BJ (cell line): ENCODE data around the gene NT5C2. TPM values are rescaled to one million over a fixed set of nuclear protein-coding genes. Genes with fewer than 3 reads are reported as not detected.
"Not testable (repeated sequence)": the region's sequence is repeated elsewhere in the genome, so short reads cannot be mapped to it uniquely, and the experiment has no call there.

ENCODE experiments used
- CTCF ChIA-PET: fragments of 350-600 bp; formaldehyde crosslinking; extraction: SDS; loops from one replicate; lab custom pipeline; 2021; ENCODE audit warnings: antibody characterized with exemption, inconsistent platforms; lab: Yijun Ruan, JAX
- POLR2A ChIA-PET: fragments of 300-600 bp; sonication (Branson Sonifier 250); formaldehyde crosslinking; extraction: SDS; loops from one replicate; lab custom pipeline; 2021; ENCODE audit warnings: antibody characterized with exemption; lab: Charles Lee
- DNase-seq: peaks from one replicate; pipeline ENCODE4 v3.0.0-alpha.2; 2011; ENCODE audit warnings: low read depth
- H3K27me3 ChIP-seq: 2 replicates; pipeline ENCODE4 v1.6.0; 2011; ENCODE audit warnings: low read length; ENCODE audit not compliant: control insufficient read depth, insufficient read depth
- H3K36me3 ChIP-seq: 2 replicates; pipeline ENCODE4 v1.5.1; 2011; ENCODE audit warnings: low read length; ENCODE audit not compliant: control insufficient read depth, insufficient read depth
- H3K4me3 ChIP-seq: 2 replicates; pipeline ENCODE4 v1.5.1; 2011; ENCODE audit warnings: low read depth, mild to moderate bottlenecking, control low read depth, low read length
- polyA plus RNA-seq: library from polyadenylated mRNA; depleted of rRNA; stranded (reverse); fragments of >200 nt; gene quantifications from 2 replicates; pipeline ENCODE4 v1.2.3, GENCODE V29; 2011
- TF ChIP-seq, protein P1 (sequence below): IDR thresholded peaks from 2 replicates; pipeline ENCODE4 v1.5.1; 2011; ENCODE audit warnings: low read depth, mild to moderate bottlenecking, control low read depth, inconsistent platforms, low read length, moderate library complexity; ENCODE audit not compliant: insufficient read depth

Gene NT5C2
- polyA plus RNA-seq, 1 experiment: 49.3 TPM

DNA sequence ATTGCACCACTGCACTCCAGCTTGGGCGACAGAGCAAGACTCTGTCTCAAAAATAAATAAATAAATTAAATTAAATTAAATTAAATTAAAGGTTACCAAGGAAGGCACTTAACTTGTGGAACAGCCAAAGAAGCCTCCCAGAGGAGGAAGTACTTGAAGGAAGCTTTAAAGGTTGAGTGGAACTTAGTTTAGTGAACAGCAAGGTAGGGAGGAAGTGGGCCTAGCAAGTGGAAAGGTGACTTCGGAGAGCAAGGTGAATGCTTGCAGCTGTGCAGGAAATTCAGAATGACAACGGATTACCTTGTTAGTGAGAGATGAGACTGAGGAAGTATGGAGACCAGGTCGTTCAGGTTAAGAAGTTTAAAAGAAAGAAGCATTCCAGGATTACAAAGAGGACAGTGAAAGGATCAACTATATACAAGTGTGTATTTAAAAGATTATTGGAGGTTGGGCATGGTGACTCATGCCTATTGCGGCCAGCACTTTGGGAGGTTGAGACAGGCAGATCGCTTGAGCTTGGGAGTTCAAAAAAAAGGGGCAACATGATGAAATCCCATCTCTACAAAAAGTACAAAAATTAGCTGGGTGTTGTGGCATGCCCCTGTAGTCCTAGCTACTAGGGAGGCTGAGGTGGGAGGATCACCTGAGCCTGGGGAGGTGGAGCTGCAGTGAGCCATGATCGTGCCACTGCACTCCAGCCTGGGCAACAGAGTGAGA, 39.9 kb upstream of the NT5C2 start:
- ChIA-PET POLR2A (no interaction called here), CTCF (interaction anchor here (1.5 to 2.6 kb wide), 3 partner anchors 8 to 315 kb away, joined by 4 to 7 read pairs (median 7); partner anchors contain the start of gene CNNM2)
- Histone ChIP-seq H3K4me3 (no peak overlapping the region), H3K36me3 (no peaks in the 10 kb centered on the region), H3K27me3 (no peaks in the 10 kb centered on the region)
- TF ChIP-seq, protein P1, sequence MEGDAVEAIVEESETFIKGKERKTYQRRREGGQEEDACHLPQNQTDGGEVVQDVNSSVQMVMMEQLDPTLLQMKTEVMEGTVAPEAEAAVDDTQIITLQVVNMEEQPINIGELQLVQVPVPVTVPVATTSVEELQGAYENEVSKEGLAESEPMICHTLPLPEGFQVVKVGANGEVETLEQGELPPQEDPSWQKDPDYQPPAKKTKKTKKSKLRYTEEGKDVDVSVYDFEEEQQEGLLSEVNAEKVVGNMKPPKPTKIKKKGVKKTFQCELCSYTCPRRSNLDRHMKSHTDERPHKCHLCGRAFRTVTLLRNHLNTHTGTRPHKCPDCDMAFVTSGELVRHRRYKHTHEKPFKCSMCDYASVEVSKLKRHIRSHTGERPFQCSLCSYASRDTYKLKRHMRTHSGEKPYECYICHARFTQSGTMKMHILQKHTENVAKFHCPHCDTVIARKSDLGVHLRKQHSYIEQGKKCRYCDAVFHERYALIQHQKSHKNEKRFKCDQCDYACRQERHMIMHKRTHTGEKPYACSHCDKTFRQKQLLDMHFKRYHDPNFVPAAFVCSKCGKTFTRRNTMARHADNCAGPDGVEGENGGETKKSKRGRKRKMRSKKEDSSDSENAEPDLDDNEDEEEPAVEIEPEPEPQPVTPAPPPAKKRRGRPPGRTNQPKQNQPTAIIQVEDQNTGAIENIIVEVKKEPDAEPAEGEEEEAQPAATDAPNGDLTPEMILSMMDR: no peak
- no peak for DNase-seq

DNA sequence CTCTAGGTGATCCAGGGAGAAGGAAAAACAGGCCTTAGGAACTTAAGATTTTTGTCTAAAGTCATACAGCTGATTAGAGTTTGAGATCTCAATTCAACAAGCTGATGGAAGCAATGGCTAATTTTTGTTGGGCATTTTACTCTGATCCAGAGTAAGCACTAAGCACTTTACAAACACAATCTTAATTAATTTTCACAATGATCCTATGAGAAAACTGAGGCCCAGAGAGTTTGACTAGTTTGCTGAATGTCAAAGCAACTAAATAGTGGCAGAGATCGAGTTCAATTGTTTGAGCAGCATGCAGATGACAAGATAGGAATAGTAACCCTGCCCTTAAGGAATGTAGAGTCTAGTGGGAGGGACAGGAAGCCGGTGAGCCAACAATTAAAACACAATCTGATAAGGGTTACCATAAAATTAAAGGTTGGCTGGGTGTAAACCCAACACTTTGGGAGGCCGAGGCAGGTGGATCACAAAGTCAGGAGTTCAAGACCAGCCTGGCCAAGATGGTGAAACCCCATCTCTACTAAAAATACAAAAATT, 39.1 kb upstream of the NT5C2 start:
- POLR2A ChIA-PET: no interaction called here
- CTCF ChIA-PET: interaction anchor here (1.5 to 2.6 kb wide), 3 partner anchors 9 to 314 kb away, joined by 4 to 7 read pairs (median 7); partner anchors contain the start of gene CNNM2
- Histone ChIP-seq H3K4me3 (no peak overlapping the region), H3K36me3 (no peaks in the 10 kb centered on the region), H3K27me3 (no peaks in the 10 kb centered on the region)
- DNase-seq: no peak
- TF ChIP-seq, protein P1: no peak

DNA sequence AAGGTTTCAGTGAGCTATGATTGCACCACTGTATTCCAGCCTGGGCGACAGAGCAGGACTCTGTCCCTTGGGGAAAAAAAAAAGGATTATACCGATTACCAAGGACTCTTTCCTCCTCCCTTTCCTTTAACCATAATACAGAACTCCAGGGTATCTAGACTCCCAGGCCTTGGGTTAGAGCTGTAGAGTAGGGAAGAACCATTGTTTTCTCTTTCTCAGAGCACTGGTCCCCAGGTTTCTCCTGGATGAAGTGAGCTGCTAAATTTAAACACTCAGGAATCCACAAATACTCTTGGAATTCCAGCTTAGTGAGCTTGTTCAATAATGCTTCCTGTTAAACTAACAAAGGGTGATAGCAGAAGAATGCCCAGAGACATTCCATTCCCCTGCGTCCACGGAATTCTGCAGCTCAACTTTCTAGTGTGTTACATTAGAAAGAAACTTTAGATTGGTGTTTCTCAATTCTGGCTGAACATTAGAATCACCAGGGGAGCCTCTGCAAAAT, 38.0 kb upstream of the NT5C2 start:
- no peaks in the 10 kb centered on the region for H3K27me3 ChIP-seq
- no peak overlapping the region for H3K4me3 ChIP-seq
- ChIA-PET POLR2A (interaction anchor here (0.7 kb wide), 2 partner anchors 42 to 70 kb away, joined by 9 to 12 read pairs; no protein-coding TSS in a partner anchor), CTCF (interaction anchor here (0.6 to 2.6 kb wide), 7 partner anchors 8 to 527 kb away, joined by 3 to 7 read pairs (median 4); no protein-coding TSS in a partner anchor)
- H3K36me3 ChIP-seq: no peaks in the 10 kb centered on the region
- TF ChIP-seq, protein P1: no peak
- DNase-seq: peak; percentile 90

DNA sequence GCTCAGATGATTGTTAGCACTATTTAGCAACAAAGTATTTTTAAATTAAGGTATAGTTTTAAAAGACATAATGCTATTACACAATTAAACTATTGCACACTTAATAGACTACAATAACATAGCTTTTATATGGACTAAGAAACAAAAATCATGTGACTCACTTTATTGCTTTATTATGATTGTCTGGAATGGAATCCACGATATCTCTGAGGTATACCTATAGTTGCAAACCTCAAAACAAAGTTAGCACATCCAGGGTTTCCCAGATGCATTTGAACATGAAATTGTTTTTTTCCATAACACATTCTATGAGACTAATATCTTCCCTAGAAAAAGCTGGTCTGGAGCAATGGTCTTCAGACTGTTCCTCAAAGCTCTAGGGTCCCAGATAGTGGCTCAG, 34.3 kb upstream of the NT5C2 start:
- no peak overlapping the region for H3K4me3 ChIP-seq
- POLR2A ChIA-PET: no interaction called here
- no peaks in the 10 kb centered on the region for H3K27me3 ChIP-seq
- CTCF ChIA-PET: interaction anchor here (0.7 to 2.3 kb wide), 3 partner anchors 12 to 295 kb away, joined by 3 to 8 read pairs (median 3); no protein-coding TSS in a partner anchor
- no peak for DNase-seq
- H3K36me3 ChIP-seq: no peaks in the 10 kb centered on the region
- TF ChIP-seq, protein P1: no peak

DNA sequence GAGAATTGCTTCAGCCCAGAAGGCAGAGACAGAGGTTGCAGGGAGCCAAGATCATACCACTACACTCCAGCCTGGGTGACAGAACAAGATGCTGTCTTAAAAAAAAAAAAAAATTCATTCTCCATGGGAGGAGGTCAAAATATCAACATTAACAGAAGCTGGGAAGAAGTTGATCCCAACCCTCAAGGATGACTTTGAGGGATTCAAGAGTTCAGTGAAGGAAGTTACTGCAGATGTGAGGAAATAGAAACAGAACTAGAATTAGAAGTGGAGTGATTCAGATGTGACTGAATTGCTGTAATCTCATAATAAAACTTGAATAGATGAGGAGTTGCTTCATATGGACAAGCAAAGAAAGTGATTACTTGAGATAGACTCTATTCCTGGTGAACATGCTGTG, 32.9 kb upstream of the NT5C2 start:
- POLR2A ChIA-PET: no interaction called here
- H3K27me3 ChIP-seq: no peaks in the 10 kb centered on the region
- H3K36me3 ChIP-seq: no peaks in the 10 kb centered on the region
- no peak overlapping the region for H3K4me3 ChIP-seq
- TF ChIP-seq, protein P1: no peak
- DNase-seq: no peak
- CTCF ChIA-PET: no interaction called here

DNA sequence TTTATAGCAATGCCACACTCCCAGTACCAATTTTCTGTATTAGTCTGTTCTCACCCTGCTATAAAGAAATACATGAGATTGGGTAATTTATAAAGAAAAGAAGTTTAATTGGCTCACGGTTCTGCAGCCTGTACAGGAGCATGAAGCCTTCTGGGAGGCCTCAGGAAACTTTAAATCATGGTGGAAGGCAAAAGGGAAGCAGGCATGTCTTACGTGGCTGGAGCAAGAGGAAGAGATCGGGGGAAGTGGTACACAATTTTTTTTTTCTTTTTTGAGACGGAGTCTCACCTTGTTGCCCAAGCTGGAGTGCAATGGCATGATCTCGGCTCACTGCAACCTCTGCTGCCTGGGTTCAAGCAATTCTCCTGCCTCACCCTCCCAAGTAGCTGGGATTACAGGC, 31.6 kb upstream of the NT5C2 start:
- DNase-seq, H3K27me3 ChIP-seq, H3K36me3 ChIP-seq, H3K4me3 ChIP-seq, POLR2A ChIA-PET: not testable (repeated sequence)
- CTCF ChIA-PET: interaction anchor here (0.7 kb wide), 1 partner anchor 32 kb away, joined by 4 read pairs; no protein-coding TSS in a partner anchor
